Measurements from ENCODE around the gene CDC27.
"Not testable (repeated sequence)": the region's sequence is repeated elsewhere in the genome, so short reads cannot be mapped to it uniquely, and the experiment has no call there.

DNA sequence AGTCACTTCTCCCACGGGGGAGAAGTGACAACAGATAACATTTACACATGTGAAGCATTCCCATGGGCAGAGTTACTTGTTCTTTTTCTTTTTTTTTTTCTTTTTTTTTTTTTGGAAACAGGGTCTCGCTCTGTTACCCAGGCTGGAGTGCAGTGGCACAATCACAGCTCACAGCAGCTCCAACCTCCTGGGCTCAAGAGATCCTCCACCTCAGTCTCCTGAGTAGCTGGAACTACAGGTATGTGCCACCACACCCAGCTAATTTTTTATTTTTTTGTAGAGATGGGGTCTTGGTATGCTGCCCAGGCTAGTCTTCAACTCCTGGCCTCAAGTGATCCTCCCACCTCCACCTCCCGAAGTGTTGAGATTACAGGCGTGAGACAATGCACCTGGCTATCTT lies 20.2 kb downstream of the CDC27 start:
- TF ChIP-seq, protein P1, sequence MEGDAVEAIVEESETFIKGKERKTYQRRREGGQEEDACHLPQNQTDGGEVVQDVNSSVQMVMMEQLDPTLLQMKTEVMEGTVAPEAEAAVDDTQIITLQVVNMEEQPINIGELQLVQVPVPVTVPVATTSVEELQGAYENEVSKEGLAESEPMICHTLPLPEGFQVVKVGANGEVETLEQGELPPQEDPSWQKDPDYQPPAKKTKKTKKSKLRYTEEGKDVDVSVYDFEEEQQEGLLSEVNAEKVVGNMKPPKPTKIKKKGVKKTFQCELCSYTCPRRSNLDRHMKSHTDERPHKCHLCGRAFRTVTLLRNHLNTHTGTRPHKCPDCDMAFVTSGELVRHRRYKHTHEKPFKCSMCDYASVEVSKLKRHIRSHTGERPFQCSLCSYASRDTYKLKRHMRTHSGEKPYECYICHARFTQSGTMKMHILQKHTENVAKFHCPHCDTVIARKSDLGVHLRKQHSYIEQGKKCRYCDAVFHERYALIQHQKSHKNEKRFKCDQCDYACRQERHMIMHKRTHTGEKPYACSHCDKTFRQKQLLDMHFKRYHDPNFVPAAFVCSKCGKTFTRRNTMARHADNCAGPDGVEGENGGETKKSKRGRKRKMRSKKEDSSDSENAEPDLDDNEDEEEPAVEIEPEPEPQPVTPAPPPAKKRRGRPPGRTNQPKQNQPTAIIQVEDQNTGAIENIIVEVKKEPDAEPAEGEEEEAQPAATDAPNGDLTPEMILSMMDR (optimal IDR thresholded peaks at IDR 0.05 in 1 of 3, IDR thresholded peaks at IDR 0.05 in 1 of 3, conservative IDR thresholded peaks at IDR 0.05 in 1 of 3; ENCODE audit: extremely low read depth in 1 of 3, insufficient read depth in 2 of 3, low read length in 3 of 3) = not testable (repeated sequence)
- TF ChIP-seq EZH2 (IDR thresholded peaks at IDR 0.05; ENCODE audit: low read length) = not testable (repeated sequence)

Measured in keratinocyte (primary cell).